GM23338 (cell line): ENCODE measurements around the gene HMOX1.

Experiments used
- CREB1 ChIP-seq: fragments of 250-450 bp; sonication (Bioruptor Pico); IDR thresholded peaks from 2 replicates; pipeline ENCODE4 v1.5.0; 2020; ENCODE audit warnings: low read depth, mild to moderate bottlenecking, moderate library complexity
- ETS1 ChIP-seq: IDR thresholded peaks from 2 replicates; pipeline ENCODE4 v1.6.1; 2016; ENCODE audit warnings: antibody characterized with exemption
- EZH2 ChIP-seq: fragments of 200-600 bp; sonication (generic); IDR thresholded peaks from one replicate; pipeline ENCODE4 v1.8.0; 2017; ENCODE audit warnings: antibody characterized with exemption, mild to moderate bottlenecking, low read depth; ENCODE audit not compliant: unreplicated experiment
- EZH2phosphoT487 ChIP-seq: fragments of 200-600 bp; sonication (generic); IDR thresholded peaks from one replicate; pipeline ENCODE4 v1.8.1; 2018; ENCODE audit warnings: antibody characterized with exemption; ENCODE audit not compliant: unreplicated experiment
- JUNB ChIP-seq: IDR thresholded peaks from one replicate; pipeline ENCODE4 v1.6.1; 2016; ENCODE audit warnings: antibody characterized with exemption; ENCODE audit not compliant: unreplicated experiment
- NANOG ChIP-seq: IDR thresholded peaks from 2 replicates; pipeline ENCODE4 v1.6.1; 2016; ENCODE audit warnings: antibody characterized with exemption, borderline replicate concordance
- POLR2AphosphoS5 ChIP-seq: IDR thresholded peaks from 2 replicates; pipeline ENCODE4 v1.6.1; 2016; ENCODE audit warnings: antibody characterized with exemption, low read depth
- REST ChIP-seq: IDR thresholded peaks from one replicate; pipeline ENCODE4 v1.6.1; 2018; ENCODE audit warnings: antibody characterized with exemption; ENCODE audit not compliant: unreplicated experiment
- STAT1 ChIP-seq: IDR thresholded peaks from one replicate; pipeline ENCODE4 v1.6.1; 2016; ENCODE audit warnings: antibody characterized with exemption; ENCODE audit not compliant: unreplicated experiment
- ZNF114 ChIP-seq: fragments of 250-450 bp; sonication (Bioruptor Pico); IDR thresholded peaks from 2 replicates; pipeline ENCODE4 v1.5.0; 2020; ENCODE audit warnings: mild to moderate bottlenecking, moderate library complexity
- ZNF331 ChIP-seq: fragments of 250-450 bp; sonication (Bioruptor Pico); IDR thresholded peaks from 2 replicates; pipeline ENCODE4 v1.5.0; 2020; ENCODE audit warnings: low read depth, mild to moderate bottlenecking, moderate library complexity
- TF ChIP-seq, protein P1 (sequence below), 2 experiments: fragments of 200-600 bp in 1 of 2; sonication (generic) in 1 of 2; conservative IDR thresholded peaks; 2 replicates each; pipeline versions ENCODE4 v1.5.1 to v1.6.1; 2016 to 2017; ENCODE audit warnings: antibody characterized with exemption in 2 of 2, low read depth in 2 of 2, mild to moderate bottlenecking in 2 of 2, moderate library complexity in 1 of 2

- TF ChIP-seq POLR2AphosphoS5 = no peak
- TF ChIP-seq ZNF114 (CRISPR knock-in tag) = no peak
- TF ChIP-seq, protein P1, sequence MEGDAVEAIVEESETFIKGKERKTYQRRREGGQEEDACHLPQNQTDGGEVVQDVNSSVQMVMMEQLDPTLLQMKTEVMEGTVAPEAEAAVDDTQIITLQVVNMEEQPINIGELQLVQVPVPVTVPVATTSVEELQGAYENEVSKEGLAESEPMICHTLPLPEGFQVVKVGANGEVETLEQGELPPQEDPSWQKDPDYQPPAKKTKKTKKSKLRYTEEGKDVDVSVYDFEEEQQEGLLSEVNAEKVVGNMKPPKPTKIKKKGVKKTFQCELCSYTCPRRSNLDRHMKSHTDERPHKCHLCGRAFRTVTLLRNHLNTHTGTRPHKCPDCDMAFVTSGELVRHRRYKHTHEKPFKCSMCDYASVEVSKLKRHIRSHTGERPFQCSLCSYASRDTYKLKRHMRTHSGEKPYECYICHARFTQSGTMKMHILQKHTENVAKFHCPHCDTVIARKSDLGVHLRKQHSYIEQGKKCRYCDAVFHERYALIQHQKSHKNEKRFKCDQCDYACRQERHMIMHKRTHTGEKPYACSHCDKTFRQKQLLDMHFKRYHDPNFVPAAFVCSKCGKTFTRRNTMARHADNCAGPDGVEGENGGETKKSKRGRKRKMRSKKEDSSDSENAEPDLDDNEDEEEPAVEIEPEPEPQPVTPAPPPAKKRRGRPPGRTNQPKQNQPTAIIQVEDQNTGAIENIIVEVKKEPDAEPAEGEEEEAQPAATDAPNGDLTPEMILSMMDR (conservative IDR thresholded peaks at IDR 0.05; ENCODE audit: low read depth in 2 of 2) = no peak
- no peak for TF ChIP-seq ETS1
- TF ChIP-seq REST = no peak
- TF ChIP-seq EZH2 = no peak
- no peak for TF ChIP-seq EZH2phosphoT487
- TF ChIP-seq CREB1 (CRISPR knock-in tag) = no peak
- no peak for TF ChIP-seq STAT1
- TF ChIP-seq JUNB = no peak
- TF ChIP-seq ZNF331 (CRISPR knock-in tag) = no peak
- no peak for TF ChIP-seq NANOG
Measured at GRCh38 chr22:35422145-35422544, 41.2 kb downstream of the HMOX1 start.
